Endothelial cell (in vitro differentiated cells): Measurements from ENCODE around the gene DTX3L. TPM values are rescaled to one million over a fixed set of nuclear protein-coding genes. Genes with fewer than 3 reads are reported as not detected.

Source experiments
- DNase-seq: peaks from one replicate; pipeline ENCODE4 v3.0.0; 2021; ENCODE audit warnings: low spot score
- H3K27ac Mint-ChIP-seq: one replicate; pipeline ENCODE4 v1.8.0; 2021; ENCODE audit warnings: mixed read lengths, inconsistent platforms; ENCODE audit not compliant: unreplicated experiment
- H3K27me3 Mint-ChIP-seq: one replicate; pipeline ENCODE4 v1.8.0; 2021; ENCODE audit warnings: mild to moderate bottlenecking, moderate library complexity, mixed read lengths, inconsistent platforms; ENCODE audit not compliant: unreplicated experiment
- H3K36me3 Mint-ChIP-seq: one replicate; pipeline ENCODE4 v1.8.0; 2021; ENCODE audit warnings: mild to moderate bottlenecking, low read depth, mixed read lengths, inconsistent platforms; ENCODE audit not compliant: unreplicated experiment
- H3K4me1 Mint-ChIP-seq: one replicate; pipeline ENCODE4 v1.8.0; 2021; ENCODE audit warnings: mild to moderate bottlenecking, mixed read lengths, inconsistent platforms; ENCODE audit not compliant: unreplicated experiment
- H3K4me3 Mint-ChIP-seq: one replicate; pipeline ENCODE4 v1.8.0; 2021; ENCODE audit warnings: mild to moderate bottlenecking, mixed read lengths, inconsistent platforms; ENCODE audit not compliant: unreplicated experiment
- H3K9me3 Mint-ChIP-seq: one replicate; pipeline ENCODE4 v1.8.0; 2021; ENCODE audit warnings: mixed read lengths, inconsistent platforms; ENCODE audit not compliant: unreplicated experiment
- total RNA-seq: library from RNA; stranded (reverse); fragmentation: NEBNext Ultra II Directional; extraction: Animal tissue kit (Norgen Biotek cat#: 25700); gene quantifications from one replicate; pipeline ENCODE4 v1.2.1, GENCODE V29; 2021; ENCODE audit not compliant: unreplicated experiment
- TF ChIP-seq, protein P1 (sequence below): fragments of 200-600 bp; sonication (generic); IDR thresholded peaks from one replicate; pipeline ENCODE4 v1.5.0; 2021; ENCODE audit warnings: antibody characterized with exemption; ENCODE audit not compliant: unreplicated experiment

Gene DTX3L
- total RNA-seq, 1 donor from 2014 or later, result 6.0 TPM

DNA sequence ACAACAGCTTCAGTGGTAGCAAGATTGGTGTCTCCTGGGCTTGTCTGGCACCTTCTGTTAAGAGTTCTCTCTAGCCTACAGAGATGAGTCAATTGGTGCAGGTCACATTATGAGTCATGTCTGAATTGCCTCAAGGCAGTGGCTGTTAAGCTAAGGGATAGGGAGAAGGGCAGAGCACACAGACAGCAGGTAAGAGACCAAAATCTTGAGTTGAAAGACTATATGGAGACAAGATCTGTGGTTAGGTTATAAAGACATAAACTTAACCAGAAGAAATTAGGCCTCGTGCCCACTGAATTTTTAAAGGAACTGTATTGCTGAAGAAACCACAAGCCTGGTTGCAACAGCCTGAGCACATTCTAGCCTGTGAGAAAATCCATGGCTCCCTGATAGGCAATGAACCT, 30.2 kb upstream of the DTX3L start:
- H3K9me3 Mint-ChIP-seq, result no peaks in the 10 kb centered on the region
- H3K4me3 Mint-ChIP-seq, result no peak overlapping the region
- TF ChIP-seq, protein P1, sequence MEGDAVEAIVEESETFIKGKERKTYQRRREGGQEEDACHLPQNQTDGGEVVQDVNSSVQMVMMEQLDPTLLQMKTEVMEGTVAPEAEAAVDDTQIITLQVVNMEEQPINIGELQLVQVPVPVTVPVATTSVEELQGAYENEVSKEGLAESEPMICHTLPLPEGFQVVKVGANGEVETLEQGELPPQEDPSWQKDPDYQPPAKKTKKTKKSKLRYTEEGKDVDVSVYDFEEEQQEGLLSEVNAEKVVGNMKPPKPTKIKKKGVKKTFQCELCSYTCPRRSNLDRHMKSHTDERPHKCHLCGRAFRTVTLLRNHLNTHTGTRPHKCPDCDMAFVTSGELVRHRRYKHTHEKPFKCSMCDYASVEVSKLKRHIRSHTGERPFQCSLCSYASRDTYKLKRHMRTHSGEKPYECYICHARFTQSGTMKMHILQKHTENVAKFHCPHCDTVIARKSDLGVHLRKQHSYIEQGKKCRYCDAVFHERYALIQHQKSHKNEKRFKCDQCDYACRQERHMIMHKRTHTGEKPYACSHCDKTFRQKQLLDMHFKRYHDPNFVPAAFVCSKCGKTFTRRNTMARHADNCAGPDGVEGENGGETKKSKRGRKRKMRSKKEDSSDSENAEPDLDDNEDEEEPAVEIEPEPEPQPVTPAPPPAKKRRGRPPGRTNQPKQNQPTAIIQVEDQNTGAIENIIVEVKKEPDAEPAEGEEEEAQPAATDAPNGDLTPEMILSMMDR, result no peak
- H3K27ac Mint-ChIP-seq, result no peak overlapping the region
- peaks cover 10% of the 10 kb centered on the region for H3K4me1 Mint-ChIP-seq
- no peaks in the 10 kb centered on the region for H3K36me3 Mint-ChIP-seq
- DNase-seq, result no peak
- peaks cover 3% of the 10 kb centered on the region for H3K27me3 Mint-ChIP-seq

GRCh38 chr3:122535964-122536631, 28.0 kb upstream of the DTX3L start:
- DNase-seq, result no peak
- H3K4me1 Mint-ChIP-seq, result peaks cover 10% of the 10 kb centered on the region
- no peaks in the 10 kb centered on the region for H3K36me3 Mint-ChIP-seq
- TF ChIP-seq, protein P1, result no peak
- peaks cover 4% of the 10 kb centered on the region for H3K27me3 Mint-ChIP-seq
- no peak overlapping the region for H3K27ac Mint-ChIP-seq
- H3K9me3 Mint-ChIP-seq, result no peaks in the 10 kb centered on the region
- no peak overlapping the region for H3K4me3 Mint-ChIP-seq

DNA sequence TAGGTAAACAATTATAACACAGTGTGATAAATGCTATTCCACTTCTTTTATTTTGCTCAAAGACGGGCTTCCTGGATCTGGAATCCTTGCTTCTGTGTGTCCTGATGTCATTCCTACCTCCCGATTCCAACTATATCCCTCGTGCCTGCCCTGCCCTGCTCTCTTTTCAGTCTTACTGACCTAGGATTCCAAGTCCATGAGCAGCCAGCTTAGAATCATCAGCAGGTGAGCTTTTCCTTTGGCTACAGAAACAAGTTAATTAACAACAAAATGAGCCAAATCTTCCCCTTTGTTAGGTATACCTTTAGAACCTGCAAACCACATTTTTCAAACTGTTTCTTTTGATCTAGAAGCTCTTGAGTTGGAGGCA, 27.5 kb upstream of the DTX3L start:
- H3K4me3 Mint-ChIP-seq, result no peak overlapping the region
- peaks cover 10% of the 10 kb centered on the region for H3K4me1 Mint-ChIP-seq
- no peaks in the 10 kb centered on the region for H3K36me3 Mint-ChIP-seq
- H3K27ac Mint-ChIP-seq, result no peak overlapping the region
- DNase-seq, result no peak
- no peaks in the 10 kb centered on the region for H3K9me3 Mint-ChIP-seq
- TF ChIP-seq, protein P1, result no peak
- peaks cover 4% of the 10 kb centered on the region for H3K27me3 Mint-ChIP-seq

- Mint-ChIP-seq H3K9me3 (no peaks in the 10 kb centered on the region), H3K27ac (no peak overlapping the region), H3K4me1 (peaks cover 10% of the 10 kb centered on the region), H3K4me3 (no peak overlapping the region), H3K27me3 (peaks cover 1% of the 10 kb centered on the region), H3K36me3 (no peaks in the 10 kb centered on the region)
- TF ChIP-seq, protein P1, result no peak
- DNase-seq, result no peak
Measured at GRCh38 chr3:122538956-122539490, 25.1 kb upstream of the DTX3L start.

DNA sequence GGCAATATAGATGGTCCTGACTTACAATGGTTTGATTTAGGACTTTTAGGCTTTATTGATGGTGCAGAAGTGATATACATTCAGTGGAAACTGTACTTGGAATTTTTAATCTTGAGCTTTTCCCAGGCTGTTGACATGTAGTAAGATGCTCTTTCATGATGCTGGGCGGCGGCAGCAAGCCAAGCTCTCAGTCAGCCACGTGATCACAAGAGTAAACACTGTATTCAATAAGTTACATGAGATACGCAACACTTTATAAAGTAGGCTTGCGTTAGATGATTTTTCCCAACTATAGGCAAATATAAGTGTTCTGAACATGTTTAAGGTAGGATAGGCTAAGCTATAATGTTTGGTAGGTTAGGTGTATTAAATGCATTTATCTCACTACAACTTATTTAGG, 18.0 kb upstream of the DTX3L start:
- Mint-ChIP-seq H3K4me3 (no peak overlapping the region), H3K36me3 (peaks cover 3% of the 10 kb centered on the region), H3K9me3 (no peaks in the 10 kb centered on the region), H3K27ac (no peak overlapping the region), H3K4me1 (no peaks in the 10 kb centered on the region), H3K27me3 (no peaks in the 10 kb centered on the region)
- TF ChIP-seq, protein P1, result no peak
- no peak for DNase-seq
